SHP77 (cell line): ENCODE measurements around the gene RPL31.
A peak's percentile ranks its signal among the peaks of the same experiment; 100 is the strongest.

Experiments used
- DNase-seq, 2 experiments: peaks; one replicate each; lab custom pipeline; 2025; lab: John Stamatoyannopoulos, UW

Gene RPL31

DNA sequence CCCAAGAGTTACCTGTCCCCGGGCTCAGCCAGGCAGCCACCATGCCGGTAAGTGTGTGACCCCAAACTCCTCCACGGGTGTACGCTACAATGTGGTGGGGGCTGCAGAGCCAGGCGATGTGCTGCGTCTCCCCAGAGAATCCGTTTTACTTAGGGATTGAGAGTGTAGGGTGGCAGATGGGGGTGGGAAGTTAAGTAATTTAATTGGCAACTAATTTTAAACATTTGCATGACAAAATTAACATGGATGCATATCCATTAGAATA lies 26.6 kb upstream of the RPL31 start:
- DNase-seq: no peak

DNA sequence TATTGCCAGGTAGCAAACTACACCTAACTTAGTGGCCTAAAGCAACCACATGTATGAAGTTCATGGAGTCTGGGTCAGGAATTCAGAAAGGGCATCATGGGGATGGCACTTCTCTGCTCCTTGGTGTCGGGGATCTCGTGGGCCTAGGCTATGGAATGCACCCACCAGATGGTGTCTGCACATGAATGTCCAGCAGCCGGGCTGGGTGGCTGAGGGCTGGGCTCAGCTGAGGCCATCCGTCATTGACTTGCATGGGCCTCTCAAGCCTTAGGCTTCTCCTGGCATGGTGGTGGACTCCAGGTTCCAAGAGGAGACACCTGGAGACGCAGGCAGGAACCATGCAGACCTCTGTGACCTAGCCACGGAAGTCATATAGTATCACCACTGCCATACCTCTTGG lies 26.0 kb upstream of the RPL31 start:
- no peak for DNase-seq

- DNase-seq: peak in 1 of 2 experiments; percentile 5
These were observed 25.3 kb upstream of the RPL31 start for GRCh38 chr2:100976645-100977391.

GRCh38 chr2:100977511-100977910 lies 24.6 kb upstream of the RPL31 start:
- no peak for DNase-seq

GRCh38 chr2:100978582-100979191 lies 23.4 kb upstream of the RPL31 start:
- no peak for DNase-seq

- no peak for DNase-seq
These were observed 22.0 kb upstream of the RPL31 start for GRCh38 chr2:100980046-100980445.

DNA sequence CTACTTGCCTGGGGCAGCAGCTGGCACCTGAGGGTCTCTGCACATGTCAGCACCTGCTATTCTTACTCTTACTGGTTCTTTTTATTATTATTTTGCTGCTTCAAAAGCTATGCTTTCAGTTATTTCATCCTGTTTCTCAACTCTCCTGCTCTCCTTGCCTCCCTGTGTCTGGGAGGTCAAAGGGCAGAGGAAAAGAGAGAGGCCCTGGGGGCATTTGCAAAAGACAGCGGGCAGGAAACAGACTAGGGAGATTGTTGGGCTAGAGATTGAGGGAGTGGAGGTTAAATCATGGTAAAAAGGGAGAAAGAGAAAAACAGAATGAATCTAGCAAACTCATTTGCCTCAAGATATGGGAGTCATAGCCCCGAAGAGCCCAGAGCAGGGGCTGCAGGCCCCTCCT lies 21.1 kb upstream of the RPL31 start:
- no peak for DNase-seq

DNA sequence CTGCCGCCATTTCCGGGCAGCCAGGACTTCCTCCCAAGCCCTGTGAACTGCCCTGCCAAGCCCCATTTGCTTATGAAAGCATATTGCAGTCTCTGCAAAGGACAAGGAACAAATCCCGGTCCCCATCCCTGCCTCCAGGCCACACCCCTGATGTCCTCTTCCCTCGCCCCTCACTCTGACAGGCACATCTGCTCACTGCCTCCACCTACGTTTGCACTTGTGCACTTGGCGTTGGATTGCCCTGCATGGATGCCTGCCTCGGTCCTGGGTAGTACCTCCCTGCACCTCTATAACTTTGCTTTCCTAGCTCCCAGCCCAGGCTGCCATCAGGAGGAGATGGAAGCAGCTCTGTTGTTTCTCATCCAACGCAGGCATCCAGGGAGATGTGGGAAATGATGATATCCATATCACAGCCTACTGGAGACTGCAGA lies 19.6 kb upstream of the RPL31 start:
- DNase-seq: no peak

GRCh38 chr2:100983201-100983600 lies 18.9 kb upstream of the RPL31 start:
- no peak for DNase-seq

DNA sequence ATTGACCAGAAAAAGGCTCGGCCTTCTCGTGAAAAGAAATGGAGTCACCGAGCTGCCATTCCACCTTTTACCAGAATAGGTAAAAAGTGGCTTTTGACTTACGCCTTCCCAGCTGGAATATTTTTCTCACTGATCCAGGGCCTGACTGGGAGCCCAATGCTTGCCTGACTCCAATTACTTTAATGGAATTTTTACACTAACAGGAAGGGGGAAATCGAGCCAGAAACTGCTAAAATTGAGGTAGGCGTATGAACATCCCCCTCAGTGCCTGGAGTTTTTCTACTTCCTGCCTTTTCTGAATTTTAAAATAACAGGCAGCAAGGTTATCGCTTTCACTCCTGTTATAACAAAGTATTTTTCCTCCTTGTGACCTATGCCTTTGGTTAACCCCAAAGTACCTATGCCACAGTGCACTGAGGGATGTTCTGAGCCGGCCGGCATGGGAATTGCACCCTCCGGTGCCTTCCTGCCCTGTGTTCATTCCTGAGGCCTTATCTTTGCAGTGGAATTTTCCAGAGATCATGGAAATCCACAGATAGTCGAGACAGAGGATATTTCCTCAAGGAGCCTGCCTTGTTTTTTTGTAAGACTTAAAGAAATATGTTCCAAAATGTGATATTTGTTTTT lies 18.3 kb upstream of the RPL31 start:
- no peak for DNase-seq

- peak; percentile 67 for DNase-seq
These were observed 17.2 kb upstream of the RPL31 start for GRCh38 chr2:100984892-100985307.

DNA sequence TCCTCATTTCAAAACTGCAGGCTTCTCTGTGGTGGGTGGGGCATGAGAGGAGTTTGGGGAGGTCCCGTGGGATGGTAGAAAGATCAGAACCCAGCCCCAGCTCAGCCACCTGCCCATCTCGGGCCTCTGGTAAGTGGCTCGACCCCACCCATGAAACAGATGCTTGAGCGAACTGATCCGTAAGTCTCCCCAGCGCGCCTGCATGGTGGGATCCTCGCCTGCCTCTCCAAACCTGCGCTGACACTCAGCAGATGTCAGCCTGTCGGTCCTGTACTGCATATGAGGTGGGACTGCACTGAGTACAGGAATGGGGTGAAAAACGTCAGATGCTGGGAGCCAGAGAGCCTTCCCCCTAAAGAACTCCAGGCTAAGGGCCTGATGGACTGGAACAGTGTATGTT lies 15.9 kb upstream of the RPL31 start:
- DNase-seq: no peak

GRCh38 chr2:100987536-100987935 lies 14.6 kb upstream of the RPL31 start:
- DNase-seq: no peak

- DNase-seq: no peak
These were observed 14.1 kb upstream of the RPL31 start for GRCh38 chr2:100987974-100988373.

DNA sequence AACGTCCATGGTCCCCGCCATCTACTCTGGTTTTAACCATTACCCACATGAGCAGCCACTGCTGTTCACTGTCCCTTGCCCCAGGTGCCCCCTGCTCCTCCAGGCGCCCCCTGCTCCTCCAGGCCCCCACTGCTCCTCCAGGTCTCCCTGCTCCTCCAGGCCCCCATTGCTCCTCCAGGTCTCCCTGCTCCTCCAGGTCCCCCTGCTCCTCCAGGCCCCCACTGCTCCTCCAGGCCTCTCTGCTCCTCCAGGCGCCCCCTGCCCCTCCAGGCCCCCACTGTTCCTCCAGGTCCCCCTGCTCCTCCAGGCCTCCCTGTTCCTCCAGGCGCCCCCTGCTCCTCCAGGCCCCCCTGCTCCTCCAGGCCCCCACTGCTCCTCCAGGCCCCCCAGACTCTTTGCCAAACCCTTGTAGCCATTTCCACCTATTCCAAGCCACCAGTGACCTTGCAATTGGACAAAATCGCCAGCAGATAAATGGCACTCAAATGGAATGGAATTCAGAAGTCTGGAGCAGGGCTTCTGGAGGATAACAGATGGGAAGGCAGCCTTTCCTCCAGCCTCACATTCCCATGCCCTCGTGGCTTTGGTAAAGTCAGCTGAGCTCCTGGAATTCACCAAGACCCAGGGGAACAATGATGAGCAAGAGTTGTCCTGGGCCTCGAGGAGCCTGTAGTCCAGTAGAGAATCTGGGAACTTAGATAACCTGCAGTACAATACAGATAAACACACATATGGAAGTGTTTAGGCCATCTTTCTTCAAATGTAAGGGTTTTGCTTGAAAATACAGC lies 13.3 kb upstream of the RPL31 start:
- DNase-seq: no peak

- DNase-seq: no peak
These were observed 12.4 kb upstream of the RPL31 start for GRCh38 chr2:100989666-100990065.

- no peak for DNase-seq
These were observed 11.9 kb upstream of the RPL31 start for GRCh38 chr2:100990166-100990565.

DNA sequence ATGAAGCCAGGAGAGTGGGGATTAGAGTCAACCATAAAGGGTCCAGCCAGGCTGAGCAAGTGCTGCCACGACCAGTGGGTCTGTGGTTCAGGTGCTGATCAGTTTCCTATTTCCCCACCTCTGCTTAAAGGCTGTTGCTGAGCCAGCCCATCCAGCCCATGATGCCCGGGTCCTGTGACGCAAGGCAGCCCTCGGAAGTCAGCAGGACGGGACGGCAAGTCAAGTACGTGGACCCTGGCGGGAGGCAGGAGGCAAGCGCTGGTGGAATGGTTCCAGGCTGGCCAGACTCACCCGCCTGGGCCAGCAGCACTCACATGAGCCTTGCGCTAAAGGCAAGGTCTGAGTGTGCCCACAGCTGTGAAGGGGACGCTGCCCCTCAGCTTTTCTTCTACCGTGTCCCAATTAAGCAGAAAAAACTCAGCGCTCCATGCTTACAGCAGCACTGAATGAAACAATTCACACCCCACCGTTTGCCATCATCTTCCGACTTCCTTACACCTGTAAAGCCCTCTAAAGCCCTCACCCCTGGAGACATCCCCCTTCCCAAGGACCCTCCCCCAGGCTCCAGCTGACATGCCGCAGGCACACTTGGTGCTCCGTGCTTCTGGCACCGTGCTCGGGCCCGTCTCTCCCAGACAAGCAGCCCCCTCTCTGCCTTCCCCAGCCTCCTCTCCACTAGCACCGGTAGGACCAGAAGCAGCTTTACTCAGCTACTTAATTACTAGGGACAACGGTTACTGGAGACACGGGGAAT lies 11.3 kb upstream of the RPL31 start:
- no peak for DNase-seq

- DNase-seq: no peak
These were observed 10.7 kb upstream of the RPL31 start for GRCh38 chr2:100991404-100991773.

GRCh38 chr2:100992262-100992661 lies 9.8 kb upstream of the RPL31 start:
- DNase-seq: no peak

DNA sequence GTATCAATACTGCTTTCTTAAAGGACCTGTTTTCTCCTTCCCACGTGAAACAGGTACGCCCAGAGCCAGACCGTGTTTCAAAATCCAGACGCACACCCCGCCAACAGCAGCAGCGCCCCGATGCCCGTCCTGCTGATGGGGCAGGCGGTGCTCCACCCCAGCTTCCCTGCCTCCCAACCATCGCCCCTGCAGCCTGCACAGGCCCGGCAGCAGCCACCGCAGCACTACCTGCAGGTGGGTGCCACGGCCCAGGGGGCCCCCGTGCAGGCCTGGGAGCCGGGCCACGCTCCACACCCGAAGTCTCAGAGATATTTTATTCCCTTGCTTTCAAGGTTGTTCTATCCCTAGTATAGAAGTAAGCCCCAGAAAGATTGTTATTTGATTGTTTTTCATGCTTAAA lies 8.8 kb upstream of the RPL31 start:
- no peak for DNase-seq
